GM18870 (cell line): Measurements from ENCODE around the gene CTNNA3.
A peak's percentile ranks its signal among the peaks of the same experiment; 100 is the strongest.

Source experiments
- ATAC-seq: cut with Tn5 transposase; IDR thresholded peaks from one replicate; pipeline ENCODE4 v1.9.1; 2021; ENCODE audit warnings: moderate library complexity; ENCODE audit not compliant: unreplicated experiment

CTNNA3 gene

GRCh38 chr10:66190413-66190812 is 1505.6 kb downstream of the CTNNA3 start:
- ATAC-seq = no peak

GRCh38 chr10:66189271-66189670 is 1506.7 kb downstream of the CTNNA3 start:
- no peak for ATAC-seq

- ATAC-seq = no peak
Observed at GRCh38 chr10:66187053-66187733, 1508.8 kb downstream of the CTNNA3 start.

- no peak for ATAC-seq
Observed at GRCh38 chr10:66183028-66183427, 1513.0 kb downstream of the CTNNA3 start.

- ATAC-seq = peak; percentile 86
Observed at GRCh38 chr10:66180581-66181318, 1515.2 kb downstream of the CTNNA3 start.

GRCh38 chr10:66180021-66180420 is 1516.0 kb downstream of the CTNNA3 start:
- ATAC-seq = no peak

- no peak for ATAC-seq
Observed at GRCh38 chr10:66176772-66177171, 1519.2 kb downstream of the CTNNA3 start.

- ATAC-seq = no peak
Observed at GRCh38 chr10:66167816-66168215, 1528.2 kb downstream of the CTNNA3 start.

- no peak for ATAC-seq
Observed at GRCh38 chr10:66162560-66163143, 1533.3 kb downstream of the CTNNA3 start.

- no peak for ATAC-seq
Observed at GRCh38 chr10:66151346-66151745, 1544.6 kb downstream of the CTNNA3 start.

GRCh38 chr10:66148312-66148711 is 1547.7 kb downstream of the CTNNA3 start:
- no peak for ATAC-seq

- no peak for ATAC-seq
Observed at GRCh38 chr10:66144016-66144415, 1552.0 kb downstream of the CTNNA3 start.

- no peak for ATAC-seq
Observed at GRCh38 chr10:66102756-66103155, 1593.2 kb downstream of the CTNNA3 start.

- no peak for ATAC-seq
Observed at GRCh38 chr10:66098595-66099480, 1597.2 kb downstream of the CTNNA3 start.

GRCh38 chr10:66095610-66096009 is 1600.4 kb downstream of the CTNNA3 start:
- ATAC-seq = no peak

GRCh38 chr10:66085906-66086305 is 1610.1 kb downstream of the CTNNA3 start:
- ATAC-seq = no peak

GRCh38 chr10:66071907-66072306 is 1624.1 kb downstream of the CTNNA3 start:
- no peak for ATAC-seq

- no peak for ATAC-seq
Observed at GRCh38 chr10:66058594-66058993, 1637.4 kb downstream of the CTNNA3 start.

GRCh38 chr10:66049335-66049734 is 1646.7 kb downstream of the CTNNA3 start:
- ATAC-seq = no peak

GRCh38 chr10:66045859-66046258 is 1650.1 kb downstream of the CTNNA3 start:
- no peak for ATAC-seq

GRCh38 chr10:66041771-66042170 is 1654.2 kb downstream of the CTNNA3 start:
- ATAC-seq = no peak
